Osteocyte (in vitro differentiated cells): Measurements from ENCODE around the gene PCSK7. TPM values are rescaled to one million over a fixed set of nuclear protein-coding genes. Genes with fewer than 3 reads are reported as not detected.
"Not testable (repeated sequence)": the region's sequence is repeated elsewhere in the genome, so short reads cannot be mapped to it uniquely, and the experiment has no call there.

Experiments used
- DNase-seq: peaks from one replicate; pipeline ENCODE4 v3.0.0; 2021; ENCODE audit warnings: mixed read lengths; ENCODE audit not compliant: unreplicated experiment; ENCODE audit errors: extremely low spot score
- H3K27ac Mint-ChIP-seq: one replicate; pipeline ENCODE4 v1.8.0; 2021; ENCODE audit warnings: mild to moderate bottlenecking, mixed read lengths; ENCODE audit not compliant: unreplicated experiment
- H3K27me3 Mint-ChIP-seq: one replicate; pipeline ENCODE4 v1.8.0; 2021; ENCODE audit warnings: mixed read lengths; ENCODE audit not compliant: unreplicated experiment
- H3K36me3 Mint-ChIP-seq: one replicate; pipeline ENCODE4 v1.8.0; 2021; ENCODE audit warnings: mixed read lengths; ENCODE audit not compliant: unreplicated experiment
- H3K4me1 Mint-ChIP-seq: one replicate; pipeline ENCODE4 v1.8.0; 2021; ENCODE audit warnings: mixed read lengths; ENCODE audit not compliant: unreplicated experiment
- H3K4me3 Mint-ChIP-seq: one replicate; pipeline ENCODE4 v1.8.0; 2021; ENCODE audit warnings: mild to moderate bottlenecking, moderate library complexity, mixed read lengths; ENCODE audit not compliant: unreplicated experiment
- H3K9me3 Mint-ChIP-seq: one replicate; pipeline ENCODE4 v1.8.0; 2021; ENCODE audit warnings: mixed read lengths; ENCODE audit not compliant: unreplicated experiment
- CTCF ChIP-seq: fragments of 200-600 bp; sonication (generic); IDR thresholded peaks from 2 replicates; pipeline ENCODE4 v1.5.0; 2021; ENCODE audit warnings: antibody characterized with exemption, mild to moderate bottlenecking, moderate library complexity
- total RNA-seq: library from RNA; stranded (reverse); gene quantifications from 2 replicates; pipeline ENCODE4 v1.2.1, GENCODE V29; 2021

The PCSK7 gene
- total RNA-seq, 1 donor from 2014 or later = 65.0 TPM

GRCh38 chr11:117183724-117184349 is 48.0 kb downstream of the PCSK7 start:
- Mint-ChIP-seq H3K36me3 (peaks cover 18% of the 10 kb centered on the region), H3K9me3 (no peaks in the 10 kb centered on the region), H3K4me1 (peaks cover 18% of the 10 kb centered on the region), H3K27ac (no peak overlapping the region), H3K27me3 (no peaks in the 10 kb centered on the region), H3K4me3 (no peak overlapping the region)
- DNase-seq = no peak
- TF ChIP-seq CTCF = no peak

- H3K4me1 Mint-ChIP-seq = peaks cover 21% of the 10 kb centered on the region
- H3K4me3 Mint-ChIP-seq, DNase-seq, H3K27ac Mint-ChIP-seq, H3K9me3 Mint-ChIP-seq, H3K27me3 Mint-ChIP-seq: not testable (repeated sequence)
- peaks cover 17% of the 10 kb centered on the region for H3K36me3 Mint-ChIP-seq
Observed at GRCh38 chr11:117183178-117183577, 48.7 kb downstream of the PCSK7 start.

- Mint-ChIP-seq H3K4me3 (no peak overlapping the region), H3K27ac (no peak overlapping the region), H3K4me1 (peaks cover 27% of the 10 kb centered on the region)
Observed at GRCh38 chr11:117182551-117182935, 49.3 kb downstream of the PCSK7 start.

GRCh38 chr11:117181586-117182550 is 50.0 kb downstream of the PCSK7 start:
- peak; percentile 65 for DNase-seq
- TF ChIP-seq CTCF = peak; percentile 3
- Mint-ChIP-seq H3K36me3 (peaks cover 11% of the 10 kb centered on the region), H3K27ac (no peak overlapping the region), H3K27me3 (no peaks in the 10 kb centered on the region), H3K4me3 (no peak overlapping the region), H3K4me1 (peaks cover 27% of the 10 kb centered on the region), H3K9me3 (no peaks in the 10 kb centered on the region)

More at GRCh38 chr11:117182551-117182935, 49.3 kb downstream of the PCSK7 start:
- H3K27me3 Mint-ChIP-seq = no peaks in the 10 kb centered on the region
- DNase-seq = no peak
- TF ChIP-seq CTCF = no peak
- peaks cover 12% of the 10 kb centered on the region for H3K36me3 Mint-ChIP-seq
- H3K9me3 Mint-ChIP-seq = no peaks in the 10 kb centered on the region

- peak; percentile 64 for TF ChIP-seq CTCF
- peaks cover 27% of the 10 kb centered on the region for H3K4me1 Mint-ChIP-seq
- H3K36me3 Mint-ChIP-seq = peaks cover 11% of the 10 kb centered on the region
- peak overlapping the region; percentile 95 for H3K4me3 Mint-ChIP-seq
- H3K27me3 Mint-ChIP-seq = no peaks in the 10 kb centered on the region
- peak overlapping the region; percentile 90 for H3K27ac Mint-ChIP-seq
- DNase-seq = peak; percentile 83
- H3K9me3 Mint-ChIP-seq = no peaks in the 10 kb centered on the region
Observed at GRCh38 chr11:117180661-117181585, 51.0 kb downstream of the PCSK7 start.
